Hippocampal formation (tissue), 2 donors: ENCODE data around the gene HTR3B.

Experiments
- DNase-seq, 2 donors: peaks; one replicate each; lab custom pipeline; 2025; lab: John Stamatoyannopoulos, UW

HTR3B gene

GRCh38 chr11:113991170-113991569, 86.6 kb downstream of the HTR3B start:
- no peak for DNase-seq

GRCh38 chr11:113991718-113992458, 87.3 kb downstream of the HTR3B start:
- DNase-seq: peak; percentile 8 to 19

- no peak for DNase-seq
Measured at GRCh38 chr11:113992459-113993110, 88.0 kb downstream of the HTR3B start.

- peak in 1 of 2 donors; percentile 6 for DNase-seq
Measured at GRCh38 chr11:113994077-113994954, 89.7 kb downstream of the HTR3B start.
